ENCODE data around the gene TNFSF9. TPM values are rescaled to one million over a fixed set of nuclear protein-coding genes. Genes with fewer than 3 reads are reported as not detected.
A peak's percentile ranks its signal among the peaks of the same experiment; 100 is the strongest.

The TNFSF9 gene
- total and polyA plus RNA-seq, 2 of the 8 experiments (the other 6 are each of a cell fraction or from before 2014, with no cell fraction given): 1.7 to 4.4 TPM

DNA sequence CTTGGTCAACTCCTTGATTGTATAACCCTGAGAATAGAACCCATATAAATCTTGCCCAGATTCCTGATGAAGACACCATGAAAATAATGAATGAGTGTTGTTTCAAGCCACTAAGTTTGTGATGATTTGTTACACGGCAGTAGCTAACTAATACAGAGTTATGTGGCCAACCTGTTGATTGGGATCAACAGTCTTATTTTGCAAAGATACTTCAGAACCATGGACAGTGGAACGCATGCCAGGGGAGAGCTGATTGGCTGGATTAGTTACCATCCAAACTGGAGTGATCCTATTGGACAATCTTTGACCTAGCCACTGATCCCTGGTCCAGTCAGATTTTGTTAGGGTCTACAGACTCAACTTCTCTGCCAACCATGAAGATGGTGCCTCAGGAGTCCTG is 33.6 kb downstream of the TNFSF9 start:
- Histone ChIP-seq H4K5ac (ENCODE audit: insufficient read length, low read depth, low read length) (no peak overlapping the region), H3K23ac (ENCODE audit: insufficient read length) (no peak overlapping the region), H3K27me3 (replicated peaks in 1 of 4; ENCODE audit: control insufficient read depth in 3 of 4, extremely low read depth in 1 of 4, insufficient read depth in 3 of 4, low read length in 3 of 4) (no peaks in the 10 kb centered on the region), H3K18ac (ENCODE audit: extremely low read depth, low read length) (no peak overlapping the region), H2AK5ac (ENCODE audit: low read depth, low read length) (no peak overlapping the region), H4K91ac (replicated peaks; ENCODE audit: insufficient read length, low read length) (no peak overlapping the region), H3K23me2 (ENCODE audit: low read depth, low read length) (no peaks in the 10 kb centered on the region), H2AFZ (ENCODE audit: low read length) (no peak overlapping the region), H3K4ac (replicated peaks; ENCODE audit: insufficient read length, low read depth, low read length) (no peak overlapping the region), H2BK20ac (ENCODE audit: low read length) (no peak overlapping the region), H3K79me1 (ENCODE audit: low read depth, low read length) (no peaks in the 10 kb centered on the region), H2BK15ac (ENCODE audit: low read length) (no peak overlapping the region), H2BK12ac (ENCODE audit: low read depth, low read length) (no peak overlapping the region), H4K20me1 (replicated peaks in 1 of 2; ENCODE audit: control insufficient read depth in 1 of 2, insufficient read depth in 2 of 2, low read length in 2 of 2) (no peaks in the 10 kb centered on the region), H3K27ac (ENCODE audit: low read depth, low read length) (no peak overlapping the region), H3K9me3 (ENCODE audit: insufficient read depth in 2 of 2, low read depth in 1 of 2, low read length in 1 of 2) (peaks cover 9 to 10% of the 10 kb centered on the region in 2 experiments; a peak in 3 of 4 replicates), H3K4me3 (ENCODE audit: extremely low read depth in 1 of 4, insufficient read depth in 2 of 4, low read depth in 3 of 4, low read length in 4 of 4) (no peak overlapping the region), H3K9ac (replicated peaks in 1 of 4; ENCODE audit: extremely low read depth in 1 of 4, low read depth in 3 of 4, low read length in 3 of 4) (no peak overlapping the region), H3K4me1 (replicated peaks in 1 of 4; ENCODE audit: control insufficient read depth in 3 of 4, insufficient read depth in 4 of 4, low read length in 3 of 4) (no peaks in the 10 kb centered on the region), H3K4me2 (ENCODE audit: insufficient read depth in 1 of 2, low read depth in 2 of 2, low read length in 2 of 2) (no peak overlapping the region), H4K8ac (ENCODE audit: extremely low read depth, insufficient read depth, low read length) (no peak overlapping the region), H3K56ac (replicated peaks; ENCODE audit: insufficient read length, low read depth, low read length) (no peak overlapping the region), H3K36me3 (ENCODE audit: control insufficient read depth in 2 of 4, insufficient read depth in 4 of 4, low read length in 3 of 4) (no peaks in the 10 kb centered on the region; a peak in 1 of 8 replicates), H2BK120ac (replicated peaks; ENCODE audit: low read depth, low read length) (no peak overlapping the region), H3K14ac (ENCODE audit: insufficient read length) (no peak overlapping the region), H2BK5ac (ENCODE audit: low read depth, low read length) (no peak overlapping the region), H3K79me2 (ENCODE audit: control insufficient read depth in 1 of 2, insufficient read depth in 2 of 2, low read length in 2 of 2) (no peaks in the 10 kb centered on the region)
- TF ChIP-seq, protein P1, sequence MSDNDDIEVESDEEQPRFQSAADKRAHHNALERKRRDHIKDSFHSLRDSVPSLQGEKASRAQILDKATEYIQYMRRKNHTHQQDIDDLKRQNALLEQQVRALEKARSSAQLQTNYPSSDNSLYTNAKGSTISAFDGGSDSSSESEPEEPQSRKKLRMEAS (IDR thresholded peaks at IDR 0.05): peak; percentile 49; the same call in 1 of the 2 replicates
- TF ChIP-seq TCF12 (IDR thresholded peaks at IDR 0.05; ENCODE audit: low read depth, low read length): no peak
- peak; percentile 37; the same call in 1 of the 2 replicates for TF ChIP-seq KDM1A (IDR thresholded peaks at IDR 0.05; ENCODE audit: borderline replicate concordance, low read length)
- peak; percentile 56; the same call in 1 of the 2 replicates for TF ChIP-seq SP1 (IDR thresholded peaks at IDR 0.05; ENCODE audit: low read depth, low read length)
- 77% methylated on average over 2 of the region's 2 CpGs; no CpG with 5 or more reads in 1 of the 2 experiments for WGBS, 2 experiments (ENCODE audit: extremely low coverage in 1 of 2, insufficient coverage in 1 of 2, insufficient read length in 1 of 2, insufficient replicate concordance in 2 of 2, low coverage in 1 of 2, low lambda C conversion rate in 2 of 2, missing lambda C conversion rate in 1 of 2)
- ChIA-PET CTCF (ENCODE audit: partially characterized antibody) (no interaction called here), POLR2A (ENCODE audit: partially characterized antibody) (no interaction called here)
- FAIRE-seq (no peak), DNase-seq (ENCODE audit: low read depth in 1 of 2, low spot score in 2 of 2) (no peak)

All from H1 (cell line).